Measurements from ENCODE around the gene STK16. TPM values are rescaled to one million over a fixed set of nuclear protein-coding genes. Genes with fewer than 3 reads are reported as not detected.

The STK16 gene
- total and polyA plus RNA-seq, 2 experiments from 2014 or later: 7.7 to 35.6 TPM

- H3K79me2 ChIP-seq: peaks cover 4% of the 10 kb centered on the region
- H3K36me3 ChIP-seq (replicated peaks; ENCODE audit: insufficient read depth, low read depth): no peaks in the 10 kb centered on the region
- WGBS (ENCODE audit: low lambda C conversion rate, missing lambda C conversion rate): 99% methylated on average over 4 of the region's 4 CpGs
- no peak overlapping the region for H3K27ac ChIP-seq
- no peaks in the 10 kb centered on the region for H3K9me2 ChIP-seq (replicated peaks; ENCODE audit: insufficient read depth)
- H4K20me1 ChIP-seq (ENCODE audit: insufficient read depth, poor library complexity, severe bottlenecking): no peaks in the 10 kb centered on the region
- DNase-seq (ENCODE audit: low spot score): no peak
- no peaks in the 10 kb centered on the region for H3K27me3 ChIP-seq
- H3K4me2 ChIP-seq: peak overlapping the region; percentile 79
- peaks cover 14% of the 10 kb centered on the region for H3K4me1 ChIP-seq (ENCODE audit: insufficient read depth)
- H3K4me3 ChIP-seq: no peak overlapping the region
- no peaks in the 10 kb centered on the region for H3K9me3 ChIP-seq (ENCODE audit: low read depth)
- no peak for TF ChIP-seq EZH2phosphoT487 (IDR thresholded peaks at IDR 0.05; ENCODE audit: low read depth, severe bottlenecking, unreplicated experiment)
- TF ChIP-seq CTCF (IDR thresholded peaks at IDR 0.05; ENCODE audit: poor library complexity): no peak
- TF ChIP-seq EZH2 (IDR thresholded peaks at IDR 0.05; ENCODE audit: borderline replicate concordance): no peak
- no peak overlapping the region for H2AFZ ChIP-seq
These were observed 35.4 kb downstream of the STK16 start for GRCh38 chr2:219280651-219281050.

GRCh38 chr2:219281588-219281987, 36.3 kb downstream of the STK16 start:
- H3K9me3 ChIP-seq (ENCODE audit: low read depth): no peaks in the 10 kb centered on the region
- no peaks in the 10 kb centered on the region for H3K9me2 ChIP-seq (replicated peaks; ENCODE audit: insufficient read depth)
- no peak overlapping the region for H3K4me3 ChIP-seq
- DNase-seq (ENCODE audit: low spot score): no peak
- no peaks in the 10 kb centered on the region for H3K36me3 ChIP-seq (replicated peaks; ENCODE audit: insufficient read depth, low read depth)
- H3K79me2 ChIP-seq: peaks cover 4% of the 10 kb centered on the region
- H4K20me1 ChIP-seq (ENCODE audit: insufficient read depth, poor library complexity, severe bottlenecking): no peaks in the 10 kb centered on the region
- TF ChIP-seq EZH2phosphoT487 (IDR thresholded peaks at IDR 0.05; ENCODE audit: low read depth, severe bottlenecking, unreplicated experiment): no peak
- peaks cover 14% of the 10 kb centered on the region for H3K4me1 ChIP-seq (ENCODE audit: insufficient read depth)
- peak overlapping the region; percentile 3 for H3K27ac ChIP-seq
- no peak overlapping the region for H2AFZ ChIP-seq
- H3K4me2 ChIP-seq: no peak overlapping the region
- no peaks in the 10 kb centered on the region for H3K27me3 ChIP-seq
- 74% methylated on average over 8 of the region's 8 CpGs for WGBS (ENCODE audit: low lambda C conversion rate, missing lambda C conversion rate)

GRCh38 chr2:219282375-219282774, 37.1 kb downstream of the STK16 start:
- Histone ChIP-seq H3K36me3 (replicated peaks; ENCODE audit: insufficient read depth, low read depth) (no peaks in the 10 kb centered on the region), H3K4me2 (no peak overlapping the region), H3K9me3 (ENCODE audit: low read depth) (no peaks in the 10 kb centered on the region), H3K79me2 (peaks cover 4% of the 10 kb centered on the region), H3K9me2 (replicated peaks; ENCODE audit: insufficient read depth) (no peaks in the 10 kb centered on the region), H3K4me3 (no peak overlapping the region), H3K4me1 (ENCODE audit: insufficient read depth) (peaks cover 14% of the 10 kb centered on the region), H2AFZ (no peak overlapping the region), H4K20me1 (ENCODE audit: insufficient read depth, poor library complexity, severe bottlenecking) (no peaks in the 10 kb centered on the region), H3K27me3 (no peaks in the 10 kb centered on the region), H3K27ac (no peak overlapping the region)
- DNase-seq (ENCODE audit: low spot score): no peak
- no peak for TF ChIP-seq EZH2phosphoT487 (IDR thresholded peaks at IDR 0.05; ENCODE audit: low read depth, severe bottlenecking, unreplicated experiment)
- TF ChIP-seq CTCF (IDR thresholded peaks at IDR 0.05; ENCODE audit: poor library complexity): no peak
- TF ChIP-seq EZH2 (IDR thresholded peaks at IDR 0.05; ENCODE audit: borderline replicate concordance): no peak
- WGBS (ENCODE audit: low lambda C conversion rate, missing lambda C conversion rate): 95% methylated on average over 5 of the region's 5 CpGs

DNA sequence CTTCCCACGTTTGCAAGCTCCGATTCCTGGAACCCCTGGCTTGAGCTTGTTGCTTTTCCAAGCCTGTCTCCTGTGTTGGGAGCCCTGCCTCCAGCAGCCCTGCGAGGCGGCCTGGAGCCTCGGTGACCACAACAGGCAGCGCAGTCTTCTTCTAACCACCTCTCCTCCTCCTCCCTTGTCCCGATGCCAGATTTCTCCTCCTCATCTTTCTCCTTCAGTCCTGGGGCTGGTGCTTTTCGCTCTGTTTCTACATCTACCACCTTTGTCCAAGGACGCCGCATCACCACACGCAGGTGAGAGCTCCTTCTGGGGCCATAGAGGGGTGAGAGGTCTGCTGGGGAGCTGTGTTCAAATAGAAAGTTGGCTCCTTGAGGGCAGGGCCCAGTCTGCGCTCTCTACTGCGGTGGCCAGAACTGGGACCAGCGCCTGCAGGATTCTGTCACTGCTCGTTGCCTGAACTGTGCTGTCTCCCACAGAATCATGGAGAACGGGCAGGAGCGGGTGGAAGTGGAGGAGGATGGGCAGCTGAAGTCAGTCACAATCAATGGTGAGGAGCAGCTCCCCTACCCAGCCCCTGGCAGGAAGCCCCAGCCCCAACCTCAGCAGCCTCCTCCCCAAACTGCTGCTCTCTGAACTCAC, 37.8 kb downstream of the STK16 start:
- Histone ChIP-seq H3K9me3 (ENCODE audit: low read depth) (no peaks in the 10 kb centered on the region), H3K9me2 (replicated peaks; ENCODE audit: insufficient read depth) (no peaks in the 10 kb centered on the region), H3K4me1 (ENCODE audit: insufficient read depth) (peaks cover 11% of the 10 kb centered on the region), H3K79me2 (peaks cover 4% of the 10 kb centered on the region), H4K20me1 (ENCODE audit: insufficient read depth, poor library complexity, severe bottlenecking) (no peaks in the 10 kb centered on the region), H2AFZ (no peak overlapping the region), H3K27me3 (no peaks in the 10 kb centered on the region), H3K36me3 (replicated peaks; ENCODE audit: insufficient read depth, low read depth) (no peaks in the 10 kb centered on the region), H3K4me2 (no peak overlapping the region), H3K4me3 (no peak overlapping the region), H3K27ac (no peak overlapping the region)
- DNase-seq (ENCODE audit: low spot score): no peak
- WGBS (ENCODE audit: low lambda C conversion rate, missing lambda C conversion rate): 96% methylated on average over 17 of the region's 17 CpGs
- no peak for TF ChIP-seq EZH2 (IDR thresholded peaks at IDR 0.05; ENCODE audit: borderline replicate concordance)
- TF ChIP-seq CTCF (IDR thresholded peaks at IDR 0.05; ENCODE audit: poor library complexity): no peak
- no peak for TF ChIP-seq EZH2phosphoT487 (IDR thresholded peaks at IDR 0.05; ENCODE audit: low read depth, severe bottlenecking, unreplicated experiment)

Measured in hepatocyte (in vitro differentiated cells).